Measurements from ENCODE around the gene THSD4. TPM values are rescaled to one million over a fixed set of nuclear protein-coding genes. Genes with fewer than 3 reads are reported as not detected.

The THSD4 gene
- polyA plus RNA-seq, 1 donor (not counting 4 experiments of a cell fraction or from before 2014, with no cell fraction given) = 24.5 TPM

DNA sequence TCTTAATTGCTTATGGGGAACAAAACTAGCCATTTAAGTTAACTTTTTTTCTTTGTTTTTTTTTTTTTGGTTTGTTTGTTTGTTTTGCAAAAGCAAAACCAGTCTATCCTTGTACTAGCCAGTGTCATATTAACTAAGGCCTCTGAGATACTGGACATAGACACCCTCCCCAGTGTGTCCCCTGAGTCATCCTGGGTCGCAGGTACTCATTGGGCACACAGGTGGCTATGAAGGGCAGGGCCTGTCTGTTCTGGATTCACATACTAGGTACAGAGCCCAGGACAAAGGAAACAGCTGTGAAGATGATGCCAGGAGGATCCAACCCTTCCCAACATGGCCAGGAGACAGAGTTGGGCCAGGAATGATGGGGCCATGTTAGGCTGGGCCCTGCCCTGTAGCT, 318.1 kb downstream of the THSD4 start:
- no peaks in the 10 kb centered on the region for H3K9me1 ChIP-seq (ENCODE audit: control insufficient read depth, extremely low read depth, insufficient read depth, low read length)

GRCh38 chr15:71434774-71435173, 319.5 kb downstream of the THSD4 start:
- FAIRE-seq (no peak), DNase-seq (ENCODE audit: low read depth, low spot score) (no peak)
- Histone ChIP-seq H3K9me1 (ENCODE audit: control insufficient read depth, extremely low read depth, insufficient read depth, low read length) (no peaks in the 10 kb centered on the region), H2AFZ (ENCODE audit: control insufficient read depth, low read length) (no peak overlapping the region), H3K36me3 (ENCODE audit: control insufficient read depth in 2 of 2, extremely low read depth in 1 of 2, insufficient read depth in 2 of 2, low read length in 2 of 2) (peaks cover 0 to 2% of the 10 kb centered on the region in 2 experiments), H3K4me3 (ENCODE audit: control insufficient read depth in 2 of 3, extremely low read depth in 1 of 3, insufficient read depth in 2 of 3, low read depth in 1 of 3, low read length in 3 of 3) (no peak overlapping the region), H3K4me2 (ENCODE audit: control insufficient read depth, extremely low read depth, insufficient read depth, low read depth, low read length) (no peak overlapping the region), H3K27me3 (ENCODE audit: control insufficient read depth, extremely low read depth, insufficient read depth, low read length) (no peaks in the 10 kb centered on the region), H3K79me2 (ENCODE audit: control insufficient read depth, insufficient read depth, low read length) (no peaks in the 10 kb centered on the region), H3K4me1 (ENCODE audit: control insufficient read depth, extremely low read depth, insufficient read depth, low read length) (peaks cover 19% of the 10 kb centered on the region), H4K20me1 (ENCODE audit: control insufficient read depth, extremely low read depth, insufficient read depth, low read length) (no peaks in the 10 kb centered on the region), H3K9ac (ENCODE audit: control insufficient read depth, extremely low read depth, insufficient read depth, low read length) (no peak overlapping the region), H3K27ac (ENCODE audit: control insufficient read depth, insufficient read depth, low read length) (no peak overlapping the region), H3K9me3 (ENCODE audit: control insufficient read depth, low read depth, low read length) (no peaks in the 10 kb centered on the region)
- no peak for TF ChIP-seq EZH2 (IDR thresholded peaks at IDR 0.05; ENCODE audit: low read length)
- TF ChIP-seq CTCF (optimal IDR thresholded peaks at IDR 0.05 in 1 of 3, IDR thresholded peaks at IDR 0.05 in 1 of 3, conservative IDR thresholded peaks at IDR 0.05 in 1 of 3; ENCODE audit: extremely low read depth in 1 of 3, insufficient read depth in 2 of 3, low read length in 3 of 3) = no peak
- dilution Hi-C loops (cut with MboI; ENCODE audit: extremely low pct_ligation_motif_present, low sequenced_read_pairs) = no loop called here

More for the DNA sequence above, 318.1 kb downstream of the THSD4 start:
- Histone ChIP-seq H3K36me3 (ENCODE audit: control insufficient read depth in 2 of 2, extremely low read depth in 1 of 2, insufficient read depth in 2 of 2, low read length in 2 of 2) (peaks cover 0 to 4% of the 10 kb centered on the region in 2 experiments), H3K27ac (ENCODE audit: control insufficient read depth, insufficient read depth, low read length) (no peak overlapping the region), H3K4me3 (ENCODE audit: control insufficient read depth in 2 of 3, extremely low read depth in 1 of 3, insufficient read depth in 2 of 3, low read depth in 1 of 3, low read length in 3 of 3) (no peak overlapping the region), H3K9ac (ENCODE audit: control insufficient read depth, extremely low read depth, insufficient read depth, low read length) (no peak overlapping the region), H3K9me3 (ENCODE audit: control insufficient read depth, low read depth, low read length) (no peaks in the 10 kb centered on the region), H3K27me3 (ENCODE audit: control insufficient read depth, extremely low read depth, insufficient read depth, low read length) (no peaks in the 10 kb centered on the region), H3K79me2 (ENCODE audit: control insufficient read depth, insufficient read depth, low read length) (no peaks in the 10 kb centered on the region), H2AFZ (ENCODE audit: control insufficient read depth, low read length) (no peak overlapping the region), H3K4me2 (ENCODE audit: control insufficient read depth, extremely low read depth, insufficient read depth, low read depth, low read length) (no peak overlapping the region), H3K4me1 (ENCODE audit: control insufficient read depth, extremely low read depth, insufficient read depth, low read length) (peaks cover 14% of the 10 kb centered on the region), H4K20me1 (ENCODE audit: control insufficient read depth, extremely low read depth, insufficient read depth, low read length) (no peaks in the 10 kb centered on the region)
- dilution Hi-C loops (cut with MboI; ENCODE audit: extremely low pct_ligation_motif_present, low sequenced_read_pairs) = no loop called here
- no peak for DNase-seq (ENCODE audit: low read depth, low spot score)
- FAIRE-seq = no peak
- TF ChIP-seq EZH2 (IDR thresholded peaks at IDR 0.05; ENCODE audit: low read length) (no peak), CTCF (optimal IDR thresholded peaks at IDR 0.05 in 1 of 3, IDR thresholded peaks at IDR 0.05 in 1 of 3, conservative IDR thresholded peaks at IDR 0.05 in 1 of 3; ENCODE audit: extremely low read depth in 1 of 3, insufficient read depth in 2 of 3, low read length in 3 of 3) (no peak)
